HCT116 (cell line): ENCODE data around the gene ARFRP1. TPM values are rescaled to one million over a fixed set of nuclear protein-coding genes. Genes with fewer than 3 reads are reported as not detected.

Source experiments
- ATAC-seq: fragments of 200-7000 bp; cut with Tn5 transposase; 2 replicates; pipeline ENCODE4 v1.9.1; 2020; ENCODE audit warnings: mild to moderate bottlenecking, moderate library complexity
- BruUV-seq: library from RNA; stranded (reverse); fragments of 400-500 nt; replicated peaks from 2 replicates; lab custom pipeline; 2021; lab: Mats Ljungman, UMichigan
- CTCF ChIA-PET: fragments of 300-600 bp; sonication (Branson Sonifier 250); formaldehyde crosslinking; loops from one replicate; lab custom pipeline; 2021; ENCODE audit warnings: antibody characterized with exemption; lab: Charles Lee
- POLR2A ChIA-PET: fragments of 300-600, 350-600 bp; sonication (Branson Sonifier 250); formaldehyde crosslinking; loops from one replicate; lab custom pipeline; 2021; ENCODE audit warnings: antibody characterized with exemption; lab: Charles Lee
- RAD21 ChIA-PET, 2 experiments: fragments of 300-600 bp; sonication (Branson Sonifier 250); formaldehyde crosslinking; loops; one replicate each; lab custom pipeline; 2023; ENCODE audit warnings: low total read pairs in 2 of 2; ENCODE audit not compliant: uncharacterized antibody in 2 of 2, unreplicated experiment in 2 of 2, low non-redundant PET in 1 of 2; lab: Charles Lee
- DNase-seq: peaks from one replicate; pipeline ENCODE4 v3.0.0-alpha.2; 2010; ENCODE audit warnings: low read depth, low spot score
- H2AFZ ChIP-seq: fragments of 200-600 bp; shearing (Covaris generic), sonication (generic); 2 replicates; pipeline ENCODE4 v1.6.1; 2017; ENCODE audit warnings: low read depth, mixed run types, mixed read lengths, antibody characterized with exemption, low read length; ENCODE audit not compliant: poor library complexity, severe bottlenecking
- H3K27ac ChIP-seq: 2 replicates; pipeline ENCODE4 v1.5.1; 2012; ENCODE audit warnings: low read depth, low read length
- H3K27me3 ChIP-seq: fragments of 200-600 bp; sonication (generic); 2 replicates; pipeline ENCODE4 v1.6.1; 2016; ENCODE audit warnings: mixed run types, low read length, mixed read lengths; ENCODE audit not compliant: insufficient read depth
- H3K36me3 ChIP-seq, 2 experiments: fragments of 200-500 bp in 1 of 2; fragments of 200-600 bp in 1 of 2; sonication (Bioruptor generic) in 1 of 2; sonication (generic) in 1 of 2; 2 replicates each; pipeline versions ENCODE4 v1.5.1 to v1.6.1; 2014 to 2016; ENCODE audit warnings: low read length in 2 of 2, inconsistent platforms in 1 of 2, mixed read lengths in 1 of 2, mixed run types in 1 of 2; ENCODE audit not compliant: insufficient read depth in 2 of 2, control insufficient read depth in 1 of 2
- H3K4me1 ChIP-seq, 2 experiments: fragments of 200-600 bp in 1 of 2; sonication (generic) in 1 of 2; 2 replicates each; pipeline versions ENCODE4 v1.5.1 to v1.6.1; 2012 to 2017; ENCODE audit warnings: low read length in 2 of 2, inconsistent platforms in 1 of 2, mild to moderate bottlenecking in 1 of 2, mixed read lengths in 1 of 2, mixed run types in 1 of 2, moderate library complexity in 1 of 2; ENCODE audit not compliant: insufficient read depth in 2 of 2, control insufficient read depth in 1 of 2
- H3K4me2 ChIP-seq: fragments of 200-600 bp; sonication (generic); 2 replicates; pipeline ENCODE4 v1.6.1; 2017; ENCODE audit warnings: mixed run types, low read length, mixed read lengths
- H3K4me3 ChIP-seq, 2 experiments: fragments of 200-600 bp in 1 of 2; sonication (generic) in 1 of 2; replicated peaks in 1 of 2; 2 replicates each; pipeline ENCODE4 v1.5.1; 2011 to 2016; ENCODE audit warnings: low read length in 2 of 2, control low read depth in 1 of 2, low read depth in 1 of 2, mild to moderate bottlenecking in 1 of 2, mixed read lengths in 1 of 2, mixed run types in 1 of 2
- H3K79me2 ChIP-seq: fragments of 200-600 bp; sonication (generic); 2 replicates; pipeline ENCODE4 v1.6.1; 2017; ENCODE audit warnings: mild to moderate bottlenecking, mixed run types, low read length, moderate library complexity, mixed read lengths; ENCODE audit not compliant: insufficient read depth
- H3K9ac ChIP-seq: fragments of 200-600 bp; sonication (generic); 2 replicates; pipeline ENCODE4 v1.6.1; 2016; ENCODE audit warnings: low read length, mixed read lengths
- H3K9me2 ChIP-seq: fragments of 200-600 bp; sonication (generic), shearing (Covaris generic); 2 replicates; pipeline ENCODE4 v1.6.1; 2017; ENCODE audit warnings: mixed run types, mild to moderate bottlenecking, moderate library complexity; ENCODE audit not compliant: insufficient read depth
- H3K9me3 ChIP-seq, 2 experiments: fragments of 200-500 bp in 1 of 2; fragments of 200-600 bp in 1 of 2; sonication (Bioruptor generic) in 1 of 2; sonication (generic) in 1 of 2; 2 replicates each; pipeline ENCODE4 v1.6.1; 2014 to 2017; ENCODE audit warnings: low read length in 2 of 2, mixed read lengths in 2 of 2, inconsistent platforms in 1 of 2, low read depth in 1 of 2, mild to moderate bottlenecking in 1 of 2, mixed run types in 1 of 2, moderate library complexity in 1 of 2; ENCODE audit not compliant: control insufficient read depth in 1 of 2, insufficient read depth in 1 of 2
- H4K20me1 ChIP-seq: fragments of 200-600 bp; sonication (generic), shearing (Covaris generic); 2 replicates; pipeline ENCODE4 v1.6.1; 2017; ENCODE audit warnings: mixed run types, mild to moderate bottlenecking, moderate library complexity; ENCODE audit not compliant: insufficient read depth
- ATF3 ChIP-seq: IDR thresholded peaks from 2 replicates; pipeline ENCODE4 v1.6.1; 2012
- CBX3 ChIP-seq: IDR thresholded peaks from 2 replicates; pipeline ENCODE4 v1.6.1; 2012; ENCODE audit warnings: low read depth
- CEBPB ChIP-seq: IDR thresholded peaks from 2 replicates; pipeline ENCODE4 v1.6.1; 2012; ENCODE audit warnings: low read depth
- CTCF ChIP-seq, 3 experiments: fragments of 200-600 bp in 1 of 3; sonication (generic) in 1 of 3; IDR thresholded peaks in 2 of 3; conservative IDR thresholded peaks in 1 of 3; 2 replicates each; pipeline ENCODE4 v1.5.1; 2012 to 2017; ENCODE audit warnings: low read depth in 2 of 3, low read length in 2 of 3, antibody characterized with exemption in 1 of 3, borderline replicate concordance in 1 of 3, control low read depth in 1 of 3, mild to moderate bottlenecking in 1 of 3, mixed read lengths in 1 of 3, mixed run types in 1 of 3, moderate library complexity in 1 of 3; ENCODE audit not compliant: insufficient read depth in 1 of 3
- EGR1 ChIP-seq: IDR thresholded peaks from 2 replicates; pipeline ENCODE4 v1.6.1; 2012; ENCODE audit warnings: low read depth
- POLR2A ChIP-seq: IDR thresholded peaks from 2 replicates; pipeline ENCODE4 v1.7.0; 2011; ENCODE audit warnings: borderline replicate concordance; ENCODE audit not compliant: insufficient read depth, insufficient read length; ENCODE audit errors: extremely low read depth
- RAD21 ChIP-seq: IDR thresholded peaks from 2 replicates; pipeline ENCODE4 v1.6.1; 2012; ENCODE audit warnings: low read depth, mild to moderate bottlenecking
- SIN3A ChIP-seq: IDR thresholded peaks from 2 replicates; pipeline ENCODE4 v1.6.1; 2012; ENCODE audit warnings: low read depth
- SP1 ChIP-seq: IDR thresholded peaks from 2 replicates; pipeline ENCODE4 v1.6.1; 2012; ENCODE audit warnings: low read depth
- TCF7L2 ChIP-seq: IDR thresholded peaks from 2 replicates; pipeline ENCODE4 v1.7.0; 2011; ENCODE audit warnings: borderline replicate concordance, inconsistent platforms; ENCODE audit not compliant: insufficient read depth, insufficient read length; ENCODE audit errors: extremely low read depth
- ZFX ChIP-seq: fragments of 450-650 bp; IDR thresholded peaks from 2 replicates; pipeline ENCODE4 v1.6.1; 2017
- ZNF274 ChIP-seq: fragments of 200-500 bp; sonication (Bioruptor generic); IDR thresholded peaks from 2 replicates; pipeline ENCODE4 v1.6.1; 2014; ENCODE audit warnings: mild to moderate bottlenecking, low read depth, low read length, inconsistent platforms
- intact Hi-C: fragments of 100-400 bp; cut with micrococcal nuclease; formaldehyde crosslinking; loops from 2 replicates; pipeline ENCODE4 v1.10.0; 2022
- total RNA-seq: library from RNA; stranded (reverse); gene quantifications from one replicate; pipeline ENCODE4 v1.2.1, GENCODE V29; 2021; ENCODE audit not compliant: unreplicated experiment

Gene ARFRP1
- total RNA-seq, 1 experiment from 2014 or later = 53.7 TPM

- ATAC-seq (no peak), DNase-seq (no peak)
- Histone ChIP-seq H3K9ac (no peak overlapping the region), H3K27me3 (no peaks in the 10 kb centered on the region), H3K4me1 (no peaks in the 10 kb centered on the region), H3K4me2 (no peak overlapping the region), H4K20me1 (no peaks in the 10 kb centered on the region), H2AFZ (no peak overlapping the region), H3K4me3 (no peak overlapping the region), H3K9me3 (peaks cover 4 to 16% of the 10 kb centered on the region in 2 experiments; a peak in 1 of 4 replicates), H3K79me2 (peaks cover 96% of the 10 kb centered on the region), H3K36me3 (peaks cover 18 to 65% of the 10 kb centered on the region in 2 experiments), H3K27ac (no peak overlapping the region), H3K9me2 (no peaks in the 10 kb centered on the region)
- intact Hi-C loops = no loop called here
- ChIA-PET CTCF (no interaction called here), POLR2A (no interaction called here), RAD21 (no interaction called here)
- TF ChIP-seq ZNF274 (no peak), SIN3A (no peak)
- no TSS peak for BruUV-seq
These were observed 7.1 kb upstream of the ARFRP1 start for GRCh38 chr20:63714858-63715257.

GRCh38 chr20:63712191-63712590 lies 4.4 kb upstream of the ARFRP1 start:
- no TSS peak for BruUV-seq
- no peaks in the 10 kb centered on the region for H3K9me2 ChIP-seq
- peaks cover 5 to 11% of the 10 kb centered on the region in 2 experiments for H3K4me1 ChIP-seq
- POLR2A ChIA-PET = interaction anchor here (0.9 kb wide), 1 partner anchor 10 kb away, joined by 3 read pairs; no protein-coding TSS in a partner anchor
- H3K36me3 ChIP-seq = peaks cover 8 to 49% of the 10 kb centered on the region in 2 experiments
- H4K20me1 ChIP-seq = no peaks in the 10 kb centered on the region
- H3K9ac ChIP-seq = no peak overlapping the region
- CTCF ChIA-PET = no interaction called here
- peaks cover 92% of the 10 kb centered on the region for H3K79me2 ChIP-seq
- peaks cover 0 to 6% of the 10 kb centered on the region in 2 experiments; a peak in 1 of 4 replicates for H3K9me3 ChIP-seq
- no peak for TF ChIP-seq CEBPB
- TF ChIP-seq SP1 = no peak
- TF ChIP-seq ATF3 = no peak
- no peak for TF ChIP-seq CBX3
- no peak for TF ChIP-seq POLR2A
- no peak for TF ChIP-seq ZNF274
- no peak for TF ChIP-seq RAD21
- no peak for TF ChIP-seq ZFX
- TF ChIP-seq CTCF (IDR thresholded peaks at IDR 0.05 in 2 of 3, conservative IDR thresholded peaks at IDR 0.05 in 1 of 3; ENCODE audit: borderline replicate concordance in 1 of 3, insufficient read depth in 1 of 3, low read depth in 2 of 3, low read length in 2 of 3) = no peak
- TF ChIP-seq TCF7L2 = no peak
- TF ChIP-seq EGR1 = no peak
- ATAC-seq (no peak), DNase-seq (no peak)
- no peaks in the 10 kb centered on the region for H3K27me3 ChIP-seq
- no peak overlapping the region for H3K27ac ChIP-seq
- H2AFZ ChIP-seq = no peak overlapping the region
- H3K4me3 ChIP-seq = no peak overlapping the region
- intact Hi-C loops = no loop called here
- RAD21 ChIA-PET = no interaction called here
- no peak overlapping the region for H3K4me2 ChIP-seq
